ENCODE results near the gene DIO1.

DNA sequence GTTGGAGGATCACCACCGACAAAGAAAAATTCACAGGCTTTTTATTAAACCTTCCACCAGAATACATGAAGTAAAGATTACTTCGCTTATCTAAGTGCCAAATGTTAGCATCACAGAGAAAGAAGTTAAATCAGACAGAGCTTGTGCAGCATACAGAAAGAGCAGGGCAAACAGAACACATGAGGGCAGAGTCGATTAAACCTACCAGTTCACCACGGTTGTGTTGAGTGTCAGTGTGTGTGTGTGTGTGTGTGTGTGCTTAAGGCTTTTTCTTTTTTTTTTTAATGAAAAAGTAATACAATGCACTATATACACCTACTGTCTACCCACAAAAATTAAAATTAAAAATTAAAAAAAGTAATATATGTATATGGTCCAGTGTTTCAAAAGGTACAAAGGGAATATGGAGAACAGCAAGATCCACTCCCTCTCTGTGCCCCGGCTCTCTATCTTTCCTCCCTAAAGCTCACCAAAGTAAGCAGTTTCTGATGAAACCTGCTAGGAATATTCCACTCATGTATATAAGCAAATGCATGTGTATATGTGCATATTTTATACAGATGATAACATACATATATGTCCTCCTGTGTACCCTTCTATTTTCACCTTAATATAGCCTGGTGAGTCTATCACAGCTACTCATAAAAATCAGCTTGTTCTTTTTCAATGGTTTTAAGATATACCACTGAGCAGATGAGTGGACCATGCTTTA is 22.1 kb upstream of the DIO1 start:
- TF ChIP-seq, protein P1, sequence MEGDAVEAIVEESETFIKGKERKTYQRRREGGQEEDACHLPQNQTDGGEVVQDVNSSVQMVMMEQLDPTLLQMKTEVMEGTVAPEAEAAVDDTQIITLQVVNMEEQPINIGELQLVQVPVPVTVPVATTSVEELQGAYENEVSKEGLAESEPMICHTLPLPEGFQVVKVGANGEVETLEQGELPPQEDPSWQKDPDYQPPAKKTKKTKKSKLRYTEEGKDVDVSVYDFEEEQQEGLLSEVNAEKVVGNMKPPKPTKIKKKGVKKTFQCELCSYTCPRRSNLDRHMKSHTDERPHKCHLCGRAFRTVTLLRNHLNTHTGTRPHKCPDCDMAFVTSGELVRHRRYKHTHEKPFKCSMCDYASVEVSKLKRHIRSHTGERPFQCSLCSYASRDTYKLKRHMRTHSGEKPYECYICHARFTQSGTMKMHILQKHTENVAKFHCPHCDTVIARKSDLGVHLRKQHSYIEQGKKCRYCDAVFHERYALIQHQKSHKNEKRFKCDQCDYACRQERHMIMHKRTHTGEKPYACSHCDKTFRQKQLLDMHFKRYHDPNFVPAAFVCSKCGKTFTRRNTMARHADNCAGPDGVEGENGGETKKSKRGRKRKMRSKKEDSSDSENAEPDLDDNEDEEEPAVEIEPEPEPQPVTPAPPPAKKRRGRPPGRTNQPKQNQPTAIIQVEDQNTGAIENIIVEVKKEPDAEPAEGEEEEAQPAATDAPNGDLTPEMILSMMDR (IDR thresholded peaks at IDR 0.05): no peak
- TF ChIP-seq POLR2A (IDR thresholded peaks at IDR 0.05): no peak
- no peak for TF ChIP-seq POLR2AphosphoS5 (IDR thresholded peaks at IDR 0.05)
- no peak for TF ChIP-seq EP300 (IDR thresholded peaks at IDR 0.05)
